Thyroid gland (tissue), 4 donors: ENCODE data around the gene PNMA8C.

Experiments
- CTCF ChIP-seq, 6 experiments: fragments of 200-600 bp in 3 of 6; fragments of 450-650 bp in 3 of 6; sonication (generic) in 3 of 6; IDR thresholded peaks; one replicate each; pipeline ENCODE4 v1.5.1; 2016 to 2019; ENCODE audit warnings: antibody characterized with exemption in 6 of 6, mild to moderate bottlenecking in 2 of 6, inconsistent platforms in 1 of 6, moderate library complexity in 1 of 6
- POLR2A ChIP-seq, 2 donors: fragments of 450-650 bp; IDR thresholded peaks; one replicate each; pipeline ENCODE4 v1.6.1; 2017; ENCODE audit warnings: antibody characterized with exemption in 2 of 2, mild to moderate bottlenecking in 2 of 2, moderate library complexity in 1 of 2

DNA sequence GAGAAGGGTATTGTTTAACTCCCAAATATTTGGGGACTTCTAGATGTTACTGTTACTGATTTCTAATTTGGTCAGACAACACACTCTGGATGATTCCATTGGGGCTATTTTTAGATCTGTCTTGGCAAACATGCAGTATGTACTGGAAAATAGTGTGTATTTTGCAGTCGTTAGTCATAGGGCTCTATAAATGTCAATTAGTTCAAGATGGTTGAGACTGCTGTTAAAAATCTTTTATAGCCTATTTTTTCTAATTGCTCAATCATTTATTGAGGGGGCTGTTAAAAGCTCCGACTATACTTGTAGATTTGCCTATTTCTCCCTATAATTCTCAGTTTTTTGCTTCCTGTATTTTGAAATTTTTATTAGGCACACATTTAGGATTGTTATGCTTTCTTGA is 50.5 kb downstream of the PNMA8C start:
- TF ChIP-seq CTCF (IDR thresholded peaks at IDR 0.05) (no peak), POLR2A (IDR thresholded peaks at IDR 0.05) (no peak)
